Stimulated activated CD4-positive, alpha-beta T cell treated with anti-CD3 and anti-CD28 coated beads, Interleukin-15, amount 100 ng/mL, for 48 hours (primary cell): ENCODE measurements around the gene AKAP3.

Experiments
- DNase-seq, 2 donors: peaks; one replicate each; pipeline ENCODE4 v3.0.0-alpha.2; 2020; ENCODE audit warnings: low read depth in 2 of 2

The AKAP3 gene

DNA sequence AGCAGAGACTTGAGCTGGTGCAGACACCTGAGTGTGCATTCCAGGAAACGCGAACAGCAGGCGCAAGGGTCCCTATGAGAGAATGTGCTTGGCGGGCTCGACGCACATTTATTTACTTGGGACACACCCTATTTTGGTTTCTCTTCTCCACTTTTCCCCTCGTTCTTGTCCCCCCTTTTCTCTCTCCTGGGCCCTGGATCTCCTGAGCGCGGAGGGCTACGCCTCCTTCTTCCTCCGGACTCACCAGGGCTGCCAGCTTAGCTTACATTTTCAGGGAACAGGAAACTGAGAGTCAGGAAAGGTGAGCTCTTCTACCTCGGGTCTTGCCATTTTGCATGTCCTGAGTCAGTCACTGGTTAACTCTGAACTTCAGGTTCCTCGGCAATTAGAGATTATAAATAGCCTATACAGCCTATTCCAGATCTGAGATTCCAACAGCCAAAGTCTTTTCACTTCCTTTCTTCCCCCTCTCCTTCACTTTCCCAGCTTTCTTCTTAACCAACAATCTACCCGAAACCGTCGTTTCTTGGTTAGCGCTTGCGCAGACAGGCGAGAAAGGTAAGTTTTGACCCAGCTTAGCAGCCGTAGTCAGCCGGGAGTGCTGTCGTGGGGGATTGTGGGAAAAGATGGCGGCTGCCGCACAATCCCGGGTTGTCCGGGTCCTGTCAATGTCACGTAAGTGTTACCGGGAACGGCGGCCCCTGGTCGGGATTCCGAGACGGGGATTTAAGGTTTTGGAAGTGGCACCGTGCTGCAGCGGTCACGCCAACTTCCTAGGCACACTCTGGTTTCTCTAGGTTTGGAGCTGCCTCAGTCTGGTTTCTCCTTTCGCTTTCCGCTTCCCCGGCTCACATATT lies at the start of gene AKAP3, which contains the start of gene NDUFA9:
Gene AKAP3 (minus strand): TSS at position 551 of the 857 bp plus-strand sequence. CDS start 10,855 bp downstream, outside the sequence.
Gene NDUFA9 (plus strand): TSS at position 614 of the 857 bp plus-strand sequence. CDS start 13 bp downstream, at position 627.
- DNase-seq = peak; percentile 61 to 73

GRCh38 chr12:4690760-4691159 lies 41.9 kb upstream of the AKAP3 start:
- no peak for DNase-seq

DNA sequence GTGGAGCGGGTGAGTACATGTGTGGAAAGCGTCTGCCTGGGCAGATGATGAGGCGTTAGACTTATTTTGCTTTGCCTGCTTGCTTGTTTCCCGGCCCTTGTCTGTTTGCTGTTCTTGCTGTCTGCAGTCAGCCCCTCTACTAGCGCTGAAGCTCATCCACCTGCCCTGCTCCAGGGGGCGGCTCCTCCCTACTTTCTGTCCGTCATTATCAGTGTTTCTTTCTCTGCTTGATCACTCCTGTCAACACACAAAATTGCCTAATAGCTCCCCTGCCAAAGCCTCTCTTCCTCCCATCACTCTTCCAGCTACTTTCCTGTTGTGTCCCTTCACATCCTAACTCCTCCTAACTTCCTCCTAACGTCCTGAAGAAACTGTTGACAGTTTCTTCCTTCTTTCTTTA lies 36.5 kb upstream of the AKAP3 start:
- no peak for DNase-seq

- DNase-seq = no peak
Measured at GRCh38 chr12:4681732-4682131, 32.9 kb upstream of the AKAP3 start.

DNA sequence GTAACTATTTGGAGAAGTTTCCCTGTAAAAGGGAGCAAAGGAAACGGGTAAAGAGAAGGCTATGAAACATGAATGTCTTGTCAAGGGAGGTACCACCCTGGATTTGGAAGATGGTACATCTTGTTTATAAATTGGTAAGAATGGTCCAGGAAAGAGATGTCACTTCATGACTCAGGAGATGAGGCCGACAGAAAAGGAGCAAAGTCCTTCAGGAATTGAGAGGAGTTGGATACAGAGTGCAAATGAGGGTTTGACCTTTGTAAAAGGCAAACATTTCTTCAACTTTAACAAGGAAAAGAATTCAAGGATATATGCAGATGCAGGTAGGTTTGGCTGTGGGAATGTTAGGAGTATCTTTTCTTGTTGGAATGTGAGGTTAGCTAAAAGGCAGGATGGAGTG lies 30.9 kb upstream of the AKAP3 start:
- DNase-seq = no peak

DNA sequence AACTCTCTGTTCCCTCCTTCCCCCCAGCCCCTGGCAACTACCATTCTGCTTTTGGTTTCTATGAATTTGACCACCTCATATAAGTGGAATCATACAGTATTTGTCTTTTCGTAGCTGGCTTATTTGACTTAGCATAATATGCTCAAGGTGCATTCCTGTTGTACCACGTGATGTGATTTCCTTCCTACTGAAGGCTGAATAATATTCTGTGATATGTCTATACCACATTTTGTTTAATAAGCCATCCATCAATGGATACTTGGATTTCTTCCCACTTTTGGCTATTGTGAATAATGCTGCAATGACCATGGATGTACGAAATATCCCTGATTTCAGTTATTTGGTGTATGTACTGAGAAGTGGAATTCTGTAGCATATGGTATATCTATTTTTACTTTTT lies 16.4 kb upstream of the AKAP3 start:
- no peak for DNase-seq

GRCh38 chr12:4663971-4664505 lies 15.2 kb upstream of the AKAP3 start:
- DNase-seq = no peak

- no peak for DNase-seq
Measured at GRCh38 chr12:4653691-4654090, 4.8 kb upstream of the AKAP3 start.

GRCh38 chr12:4653257-4653656 lies 4.4 kb upstream of the AKAP3 start:
- no peak for DNase-seq

GRCh38 chr12:4649358-4649661 lies 459 bp upstream of the AKAP3 start:
- DNase-seq = no peak

DNA sequence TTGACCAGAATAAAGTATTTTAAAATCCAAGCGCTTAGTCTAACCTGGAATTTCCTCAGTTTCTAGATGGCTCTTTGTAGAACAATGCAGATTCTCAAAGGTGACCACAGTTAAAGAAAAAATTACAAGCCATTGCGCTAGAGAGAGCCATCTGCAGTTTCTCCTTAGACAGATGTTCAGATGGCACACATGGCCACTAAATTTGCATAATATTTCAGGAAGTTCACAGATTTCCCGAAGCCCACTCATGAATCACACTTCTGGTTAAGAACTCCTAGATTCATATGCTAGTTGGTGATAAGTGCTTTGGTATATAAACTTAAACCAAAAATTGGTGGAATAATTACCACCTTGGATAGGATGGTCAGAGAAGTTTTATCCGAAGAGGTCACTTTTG lies 749 bp downstream of the AKAP3 start:
- DNase-seq = no peak

GRCh38 chr12:4645023-4645422 lies 3.8 kb downstream of the AKAP3 start:
- no peak for DNase-seq

- DNase-seq = no peak
Measured at GRCh38 chr12:4643747-4644146, 5.1 kb downstream of the AKAP3 start.

DNA sequence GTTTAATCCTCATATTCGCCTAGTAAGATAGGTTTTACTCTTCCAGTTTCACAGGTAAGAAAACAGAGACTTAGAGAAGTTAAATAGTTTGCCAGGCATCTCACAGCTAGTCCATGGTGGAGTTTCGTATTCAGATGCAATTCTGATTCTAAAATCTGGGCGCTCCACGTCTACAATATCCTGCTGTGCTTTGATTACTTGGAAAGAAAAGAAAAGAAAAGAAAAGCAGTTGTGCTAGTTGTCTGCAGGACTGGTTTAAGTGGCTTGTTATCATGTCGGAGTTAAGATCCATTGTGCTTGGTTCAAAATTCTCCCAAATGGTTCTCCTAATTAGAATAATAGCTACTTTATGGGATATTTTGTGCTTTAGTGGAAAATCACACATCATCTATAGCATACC lies 18.6 kb downstream of the AKAP3 start:
- DNase-seq = no peak

- no peak for DNase-seq
Measured at GRCh38 chr12:4628406-4628805, 20.4 kb downstream of the AKAP3 start.

DNA sequence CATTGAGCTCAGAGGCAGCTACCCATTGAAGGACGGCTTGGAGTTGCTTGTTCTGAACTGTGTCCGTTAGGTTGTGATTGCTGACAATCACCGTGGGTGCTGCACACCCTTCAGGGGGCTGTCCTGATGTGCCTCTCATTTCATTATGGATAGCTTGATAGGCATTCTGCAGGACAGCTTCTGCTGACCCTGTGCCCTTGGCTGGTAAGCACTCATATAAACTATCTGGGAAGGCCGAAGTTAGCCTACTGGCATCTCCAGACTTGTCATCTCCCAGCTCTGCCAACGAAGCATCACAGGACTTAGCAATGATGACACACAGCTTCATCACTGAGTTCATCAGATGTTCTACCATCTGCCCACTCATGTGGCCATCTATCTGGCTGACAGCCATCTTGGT lies 22.3 kb downstream of the AKAP3 start:
- DNase-seq = no peak

DNA sequence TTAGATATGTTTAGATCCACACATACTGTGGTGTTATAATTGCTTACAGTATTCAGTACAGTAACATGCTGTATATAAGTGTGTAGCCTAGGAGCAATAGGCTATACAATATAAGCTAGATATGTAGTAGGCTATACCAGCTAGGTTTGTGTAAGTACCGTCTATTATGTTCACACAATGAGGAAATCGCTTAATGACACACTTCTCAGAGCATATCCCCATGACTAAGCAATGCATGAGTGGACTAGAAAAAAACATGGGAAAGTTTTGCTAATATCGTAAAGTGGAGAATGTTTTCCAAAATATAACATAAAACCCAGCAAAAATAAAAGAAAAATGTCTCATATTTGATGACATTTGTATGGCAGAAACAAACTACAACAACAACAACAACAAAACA lies 27.3 kb downstream of the AKAP3 start:
- DNase-seq = no peak

DNA sequence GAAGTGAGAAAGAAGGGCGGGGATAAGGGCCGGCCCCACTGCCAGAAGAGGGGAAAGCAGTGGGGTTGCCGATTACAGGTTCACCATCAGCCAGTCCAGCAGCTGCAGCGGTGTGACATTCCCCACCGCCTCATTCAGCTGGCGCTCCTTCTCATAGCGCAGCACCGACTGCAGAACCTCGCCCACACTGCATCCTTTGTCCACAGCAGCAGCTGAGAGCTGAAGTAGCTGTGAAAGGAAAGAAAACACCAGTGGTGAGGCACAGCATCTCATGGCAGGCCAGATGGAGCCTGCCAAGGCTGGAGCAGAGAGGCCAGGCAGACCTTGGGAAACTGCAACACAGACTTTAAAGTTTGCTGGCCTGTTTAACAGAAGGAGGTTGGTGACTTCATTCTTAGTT lies 33.2 kb downstream of the AKAP3 start:
- DNase-seq = no peak

DNA sequence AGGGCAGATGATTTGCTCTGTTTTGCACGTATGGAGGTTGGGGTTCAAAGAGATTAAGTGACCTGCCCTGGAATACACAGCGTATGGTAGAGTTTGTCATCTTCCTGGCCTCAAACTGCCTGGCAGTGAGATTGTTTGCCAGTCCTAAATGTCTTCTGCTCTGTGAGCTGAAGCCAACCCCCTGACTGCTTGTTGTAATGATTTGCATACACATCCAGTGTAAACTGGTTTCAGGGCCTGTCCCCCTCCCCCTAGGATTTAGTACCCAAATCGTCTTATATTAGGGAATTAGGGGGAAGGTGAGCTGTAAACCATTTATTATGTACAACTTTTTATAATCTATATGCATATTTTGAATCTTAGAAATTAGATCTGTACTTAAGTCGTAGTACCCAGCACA lies 38.4 kb downstream of the AKAP3 start:
- DNase-seq = no peak

DNA sequence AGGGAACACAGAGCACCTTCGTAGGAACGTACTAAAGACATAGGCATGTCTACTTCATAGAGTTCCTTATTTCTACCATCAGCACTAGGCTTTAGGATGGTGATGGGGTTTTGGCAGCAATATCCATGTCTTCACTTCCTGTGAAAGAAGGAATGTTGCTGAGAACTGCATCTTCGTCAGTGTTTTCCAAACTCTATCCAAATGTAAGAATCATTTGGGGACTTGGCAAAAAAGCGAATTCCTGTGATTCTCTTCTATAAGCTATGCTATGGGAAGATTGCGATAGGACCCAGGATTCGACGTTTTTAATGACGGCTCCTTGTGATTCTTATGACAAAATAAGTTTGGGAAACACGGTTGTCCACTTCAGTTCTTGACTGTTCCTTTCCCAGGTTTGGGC lies 39.8 kb downstream of the AKAP3 start:
- DNase-seq = no peak

DNA sequence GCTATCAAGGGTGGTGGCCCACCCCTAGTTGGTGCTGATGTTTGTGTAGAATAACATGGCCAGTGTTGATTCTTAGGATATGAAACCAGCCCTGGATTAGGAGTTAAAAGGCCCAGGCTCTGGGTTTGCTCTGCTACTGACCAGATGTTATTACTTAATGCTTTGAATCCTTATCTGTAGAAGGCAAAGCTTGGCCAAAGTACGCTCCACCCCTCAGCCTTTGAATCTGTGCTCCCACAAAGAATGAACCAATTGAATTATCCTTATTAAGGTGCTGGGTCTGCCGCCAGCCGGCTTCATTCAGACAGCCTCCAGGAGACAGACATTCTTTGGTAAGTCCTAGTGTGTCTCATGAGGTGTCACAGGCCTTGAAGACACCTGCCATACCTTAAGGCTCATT lies 41.8 kb downstream of the AKAP3 start:
- DNase-seq = no peak

DNA sequence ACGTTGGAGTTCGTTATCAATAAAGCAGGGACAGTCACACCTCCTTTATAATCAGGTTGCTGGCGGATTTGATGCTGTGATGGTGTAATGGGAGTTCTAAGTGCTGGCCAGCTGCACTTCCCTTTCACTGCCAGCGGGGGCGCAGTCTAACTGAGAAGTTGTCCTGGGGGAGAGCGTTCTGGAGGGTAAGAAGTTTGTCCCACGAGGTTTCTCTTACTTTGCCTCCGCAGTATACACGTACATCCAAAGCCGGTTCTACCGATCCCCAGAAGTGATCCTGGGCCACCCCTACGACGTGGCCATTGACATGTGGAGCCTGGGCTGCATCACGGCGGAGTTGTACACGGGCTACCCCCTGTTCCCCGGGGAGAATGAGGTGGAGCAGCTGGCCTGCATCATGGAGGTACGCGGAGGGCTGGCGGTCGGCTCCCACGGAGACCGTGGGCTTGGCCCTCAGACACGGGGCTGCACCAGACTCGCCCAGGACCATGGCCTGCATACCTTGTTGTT lies 44.1 kb downstream of the AKAP3 start:
- peak; percentile 69 to 76 for DNase-seq

- no peak for DNase-seq
Measured at GRCh38 chr12:4603946-4604345, 44.9 kb downstream of the AKAP3 start.
